ENCODE measurements around the gene AK2.

DNA sequence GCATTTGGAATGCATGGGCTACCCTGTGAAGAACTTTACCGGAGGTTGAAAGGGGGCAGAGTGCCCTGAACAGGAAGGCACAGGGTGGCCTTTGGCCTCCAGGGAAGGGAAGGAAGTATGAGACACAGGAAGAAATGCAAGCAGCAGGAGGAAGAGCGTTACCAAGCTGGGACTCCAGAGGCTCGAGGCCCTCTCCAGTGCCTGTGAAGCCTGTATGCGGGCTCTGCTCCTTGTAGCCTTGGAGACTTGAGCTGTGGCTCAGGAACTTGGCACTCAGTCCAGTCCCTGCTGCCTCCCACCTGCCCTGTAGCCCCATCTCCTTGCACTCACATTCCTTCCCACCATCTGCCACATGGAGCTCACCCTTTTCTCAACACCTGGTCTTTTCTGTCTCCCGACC lies 38.6 kb downstream of the AK2 start:
- TF ChIP-seq, protein P1, sequence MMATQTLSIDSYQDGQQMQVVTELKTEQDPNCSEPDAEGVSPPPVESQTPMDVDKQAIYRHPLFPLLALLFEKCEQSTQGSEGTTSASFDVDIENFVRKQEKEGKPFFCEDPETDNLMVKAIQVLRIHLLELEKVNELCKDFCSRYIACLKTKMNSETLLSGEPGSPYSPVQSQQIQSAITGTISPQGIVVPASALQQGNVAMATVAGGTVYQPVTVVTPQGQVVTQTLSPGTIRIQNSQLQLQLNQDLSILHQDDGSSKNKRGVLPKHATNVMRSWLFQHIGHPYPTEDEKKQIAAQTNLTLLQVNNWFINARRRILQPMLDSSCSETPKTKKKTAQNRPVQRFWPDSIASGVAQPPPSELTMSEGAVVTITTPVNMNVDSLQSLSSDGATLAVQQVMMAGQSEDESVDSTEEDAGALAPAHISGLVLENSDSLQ (IDR thresholded peaks at IDR 0.05): no peak
- peak; percentile 42; the same call in 1 of the 2 replicates for TF ChIP-seq POLR2A (IDR thresholded peaks at IDR 0.05; ENCODE audit: low read depth, low read length)
- TF ChIP-seq MEF2A (IDR thresholded peaks at IDR 0.05; ENCODE audit: insufficient read depth, low read depth, low read length): no peak
- no peak for TF ChIP-seq MTA2 (IDR thresholded peaks at IDR 0.05; ENCODE audit: low read depth)
- TF ChIP-seq E2F4 (IDR thresholded peaks at IDR 0.05; ENCODE audit: low read depth, low read length): no peak
- TF ChIP-seq TBL1XR1 (IDR thresholded peaks at IDR 0.05; ENCODE audit: low read depth, low read length): no peak
- TF ChIP-seq POLR2AphosphoS5 (IDR thresholded peaks at IDR 0.05; ENCODE audit: low read length): no peak
- no peak for TF ChIP-seq FOXM1 (IDR thresholded peaks at IDR 0.05; ENCODE audit: low read depth, low read length)
- TF ChIP-seq ZNF622 (IDR thresholded peaks at IDR 0.05): no peak
- no peak for TF ChIP-seq PBX3 (IDR thresholded peaks at IDR 0.05; ENCODE audit: insufficient replicate concordance, low read depth, low read length)
- TF ChIP-seq, protein P2, sequence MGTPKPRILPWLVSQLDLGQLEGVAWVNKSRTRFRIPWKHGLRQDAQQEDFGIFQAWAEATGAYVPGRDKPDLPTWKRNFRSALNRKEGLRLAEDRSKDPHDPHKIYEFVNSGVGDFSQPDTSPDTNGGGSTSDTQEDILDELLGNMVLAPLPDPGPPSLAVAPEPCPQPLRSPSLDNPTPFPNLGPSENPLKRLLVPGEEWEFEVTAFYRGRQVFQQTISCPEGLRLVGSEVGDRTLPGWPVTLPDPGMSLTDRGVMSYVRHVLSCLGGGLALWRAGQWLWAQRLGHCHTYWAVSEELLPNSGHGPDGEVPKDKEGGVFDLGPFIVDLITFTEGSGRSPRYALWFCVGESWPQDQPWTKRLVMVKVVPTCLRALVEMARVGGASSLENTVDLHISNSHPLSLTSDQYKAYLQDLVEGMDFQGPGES (IDR thresholded peaks at IDR 0.05): no peak
- TF ChIP-seq TARDBP (IDR thresholded peaks at IDR 0.05; ENCODE audit: borderline replicate concordance): no peak
- TF ChIP-seq NFYB (IDR thresholded peaks at IDR 0.05; ENCODE audit: insufficient read depth, low read depth, low read length): no peak
